Epithelial cell of esophagus (primary cell): ENCODE data around the gene HES6.
A peak's percentile ranks its signal among the peaks of the same experiment; 100 is the strongest.

ENCODE experiments used
- DNase-seq: peaks from one replicate; pipeline ENCODE4 v3.0.0; 2010; ENCODE audit warnings: low read depth
- H3K4me3 ChIP-seq: 2 replicates; pipeline ENCODE4 v1.5.1; 2011; ENCODE audit warnings: mild to moderate bottlenecking, low read length, control low read depth
- CTCF ChIP-seq: IDR thresholded peaks from 2 replicates; pipeline ENCODE4 v1.5.1; 2011; ENCODE audit warnings: low read depth, mild to moderate bottlenecking, low read length, control low read depth, inconsistent platforms; ENCODE audit not compliant: insufficient read depth; ENCODE audit errors: missing control alignments

HES6 gene

GRCh38 chr2:238239863-238240756, at the start of gene HES6:
Gene HES6, minus strand, starts transcription at chr2:238240038. Its CDS starts 133 bp downstream, at chr2:238239905.
- H3K4me3 ChIP-seq: peak within 1 kb of the TSS; percentile 30
- peak; percentile 90 for DNase-seq

GRCh38 chr2:238289574-238289973, 49.7 kb upstream of the HES6 start:
- DNase-seq: no peak
- H3K4me3 ChIP-seq: peak overlapping the region; percentile 69
- no peak for TF ChIP-seq CTCF

More at GRCh38 chr2:238239863-238240756, at the start of gene HES6:
- TF ChIP-seq CTCF: no peak

- TF ChIP-seq CTCF: no peak
- H3K4me3 ChIP-seq: peak overlapping the region; percentile 93
Observed at GRCh38 chr2:238288650-238289573, 49.1 kb upstream of the HES6 start.

GRCh38 chr2:238287737-238288649, 48.2 kb upstream of the HES6 start, which contains the start of gene PER2:
Gene PER2, minus strand, starts transcription at chr2:238288610. Its CDS starts 10,674 bp downstream, at chr2:238277936.
- H3K4me3 ChIP-seq: peak within 1 kb of the TSS; percentile 93
- TF ChIP-seq CTCF: peak; percentile 45
- DNase-seq: peak; percentile 94

More at GRCh38 chr2:238288650-238289573, 49.1 kb upstream of the HES6 start:
- peak; percentile 98 for DNase-seq

GRCh38 chr2:238286987-238287736, 47.3 kb upstream of the HES6 start:
- peak overlapping the region; percentile 93 for H3K4me3 ChIP-seq
- no peak for DNase-seq
- no peak for TF ChIP-seq CTCF

- TF ChIP-seq CTCF: no peak
- peak; percentile 89 for DNase-seq
- H3K4me3 ChIP-seq: peak overlapping the region; percentile 93
Observed at GRCh38 chr2:238286551-238286950, 46.7 kb upstream of the HES6 start.
